ENCODE data around the gene GBX1.

The GBX1 gene

GRCh38 chr7:151161757-151162156 is 5.7 kb downstream of the GBX1 start:
- no peak for TF ChIP-seq CTCF (conservative IDR thresholded peaks at IDR 0.05; ENCODE audit: low read depth, low read length)
- no peak for DNase-seq (ENCODE audit: low read depth)
- no peak overlapping the region for H3K4me3 ChIP-seq (ENCODE audit: low read depth, low read length)

- H3K4me3 ChIP-seq (ENCODE audit: low read depth, low read length) = no peak overlapping the region
- no peak for TF ChIP-seq CTCF (conservative IDR thresholded peaks at IDR 0.05; ENCODE audit: low read depth, low read length)
- DNase-seq (ENCODE audit: low read depth) = peak; percentile 21
Measured at GRCh38 chr7:151157645-151158329, 9.7 kb downstream of the GBX1 start.

- peak; percentile 46 for TF ChIP-seq CTCF (conservative IDR thresholded peaks at IDR 0.05; ENCODE audit: low read depth, low read length)
- no peak overlapping the region for H3K4me3 ChIP-seq (ENCODE audit: low read depth, low read length)
- DNase-seq (ENCODE audit: low read depth) = no peak
Measured at GRCh38 chr7:151152643-151153513, 14.6 kb downstream of the GBX1 start.

- H3K4me3 ChIP-seq (ENCODE audit: low read depth, low read length) = no peak overlapping the region
- no peak for DNase-seq (ENCODE audit: low read depth)
- TF ChIP-seq CTCF (conservative IDR thresholded peaks at IDR 0.05; ENCODE audit: low read depth, low read length) = no peak
Measured at GRCh38 chr7:151150388-151150787, 17.1 kb downstream of the GBX1 start.

- no peak overlapping the region for H3K4me3 ChIP-seq (ENCODE audit: low read depth, low read length)
- no peak for TF ChIP-seq CTCF (conservative IDR thresholded peaks at IDR 0.05; ENCODE audit: low read depth, low read length)
- no peak for DNase-seq (ENCODE audit: low read depth)
Measured at GRCh38 chr7:151148319-151149259, 18.9 kb downstream of the GBX1 start.

GRCh38 chr7:151146761-151147160 is 20.7 kb downstream of the GBX1 start:
- H3K4me3 ChIP-seq (ENCODE audit: low read depth, low read length) = no peak overlapping the region
- no peak for TF ChIP-seq CTCF (conservative IDR thresholded peaks at IDR 0.05; ENCODE audit: low read depth, low read length)
- DNase-seq (ENCODE audit: low read depth) = no peak

Data from choroid plexus epithelial cell (primary cell).